ENCODE measurements around the gene ASIC4.

Gene ASIC4

DNA sequence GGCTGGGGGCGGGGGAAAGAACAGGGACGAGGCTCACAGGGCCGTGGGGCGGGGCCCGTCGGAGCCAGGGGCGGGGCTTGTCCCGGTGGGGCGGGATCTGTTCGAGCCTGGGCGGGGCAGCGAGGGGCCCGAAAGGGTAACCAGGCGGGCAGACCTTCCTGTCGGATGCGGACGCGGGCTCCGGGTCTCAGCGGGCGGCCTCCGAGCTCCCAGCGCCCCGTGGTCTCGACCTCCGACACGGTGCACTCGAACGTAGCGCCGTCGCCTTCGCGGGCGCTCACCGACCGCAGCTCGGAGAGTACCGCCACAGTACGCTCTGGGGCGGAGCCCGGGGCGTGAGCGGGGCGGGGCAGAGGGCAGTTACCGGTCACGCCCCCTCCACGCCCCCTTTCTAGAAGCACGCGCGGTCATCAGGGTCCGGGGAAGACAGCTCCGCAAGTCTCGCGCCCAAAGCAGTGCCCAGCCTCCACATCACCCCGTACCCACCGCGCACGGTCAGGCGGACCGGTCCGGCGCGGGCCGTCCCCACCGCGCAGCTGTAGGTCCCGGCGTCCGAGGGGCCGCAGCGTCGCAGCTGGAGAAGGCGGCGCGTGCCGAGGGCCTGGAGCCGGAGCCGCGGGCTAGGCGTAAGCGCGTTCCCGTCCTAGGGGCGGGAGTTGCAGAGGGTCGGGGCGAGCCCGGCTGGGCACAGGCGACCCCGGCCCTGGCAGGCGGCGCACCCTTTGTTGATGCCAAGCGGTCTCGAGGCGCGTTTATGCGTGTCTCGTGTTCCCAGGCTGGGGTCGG lies 38.3 kb downstream of the ASIC4 start:
- DNase-seq (ENCODE audit: low read depth in 2 of 2), result peak in 1 of 2 experiments; percentile 42

DNA sequence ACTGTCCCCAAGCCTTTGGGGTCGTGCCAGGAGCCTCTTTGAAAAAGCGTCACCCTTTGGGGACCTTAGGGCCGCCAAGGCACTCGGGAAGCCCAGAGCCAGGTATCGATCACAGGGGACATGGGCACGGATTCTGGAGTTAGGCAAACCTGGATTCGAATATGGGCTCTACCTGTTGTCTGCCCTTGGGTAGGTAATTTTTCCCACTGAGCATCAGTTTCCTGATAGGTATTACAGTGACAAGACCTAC lies 38.8 kb downstream of the ASIC4 start:
- no peak for DNase-seq (ENCODE audit: low read depth in 2 of 2)

DNA sequence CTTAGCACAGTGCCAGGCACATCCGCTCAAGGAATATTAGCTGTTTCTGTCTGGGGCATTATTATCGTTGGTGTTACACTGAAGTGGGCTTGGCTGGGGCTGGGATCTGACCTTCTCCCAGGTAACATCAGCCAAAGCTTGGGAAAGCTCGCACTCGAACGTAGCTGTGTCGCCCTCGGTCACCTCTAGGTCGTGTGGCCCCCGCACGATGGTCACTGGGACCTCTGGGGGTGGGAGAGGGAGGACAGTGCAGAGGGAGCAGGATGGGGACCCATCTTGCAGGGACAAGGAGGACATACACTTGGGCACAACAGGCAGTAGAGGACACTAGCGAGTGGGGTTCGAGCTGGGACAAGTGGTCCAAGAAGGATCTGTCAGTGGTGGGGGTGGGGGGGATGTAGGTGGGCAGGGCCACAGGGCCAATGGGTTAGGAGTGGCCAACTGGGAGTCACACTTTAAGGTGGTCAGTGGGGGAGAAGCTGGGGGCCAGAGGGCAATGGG lies 39.2 kb downstream of the ASIC4 start:
- DNase-seq (ENCODE audit: low read depth in 2 of 2), result no peak

DNA sequence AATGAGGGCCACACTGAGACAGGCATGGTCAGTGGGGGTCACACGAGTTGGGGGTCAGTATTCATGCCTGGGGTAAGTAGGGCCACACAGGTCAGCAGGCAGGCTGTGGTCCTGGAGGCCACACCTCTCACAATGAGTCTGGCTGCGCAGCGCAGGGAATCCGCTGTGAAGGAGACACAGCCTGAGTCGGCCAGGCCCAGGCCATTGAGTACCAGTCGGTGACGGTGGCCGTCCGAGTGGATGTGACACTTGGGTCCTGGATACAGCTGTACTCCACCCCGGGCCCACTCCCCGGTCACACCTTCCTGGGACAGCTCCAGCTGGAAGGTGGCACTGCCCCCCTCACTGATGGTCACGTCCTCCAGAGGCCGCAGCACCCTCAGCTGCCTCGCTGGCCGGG lies 40.1 kb downstream of the ASIC4 start:
- DNase-seq (ENCODE audit: low read depth in 2 of 2), result no peak

DNA sequence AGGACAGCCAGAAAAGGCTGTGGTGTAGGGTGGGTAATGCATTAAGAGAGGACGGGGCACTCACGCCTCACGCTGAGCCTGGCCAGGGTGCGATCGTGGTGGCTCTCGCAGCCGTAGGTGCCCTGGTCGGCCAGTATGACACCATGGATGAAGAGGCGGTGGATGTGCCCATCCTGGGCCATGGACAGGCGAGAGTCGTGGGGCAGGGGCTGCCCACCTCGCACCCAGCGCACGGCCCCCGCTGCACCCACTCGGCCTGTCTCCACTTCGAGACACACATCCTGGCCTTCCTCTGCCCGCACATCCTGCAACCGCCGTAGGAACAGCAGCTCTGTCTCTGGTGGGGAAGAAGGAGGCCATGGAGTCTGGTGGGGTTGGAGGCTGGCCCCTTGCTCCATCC lies 41.7 kb downstream of the ASIC4 start:
- no peak for DNase-seq (ENCODE audit: low read depth in 2 of 2)

DNA sequence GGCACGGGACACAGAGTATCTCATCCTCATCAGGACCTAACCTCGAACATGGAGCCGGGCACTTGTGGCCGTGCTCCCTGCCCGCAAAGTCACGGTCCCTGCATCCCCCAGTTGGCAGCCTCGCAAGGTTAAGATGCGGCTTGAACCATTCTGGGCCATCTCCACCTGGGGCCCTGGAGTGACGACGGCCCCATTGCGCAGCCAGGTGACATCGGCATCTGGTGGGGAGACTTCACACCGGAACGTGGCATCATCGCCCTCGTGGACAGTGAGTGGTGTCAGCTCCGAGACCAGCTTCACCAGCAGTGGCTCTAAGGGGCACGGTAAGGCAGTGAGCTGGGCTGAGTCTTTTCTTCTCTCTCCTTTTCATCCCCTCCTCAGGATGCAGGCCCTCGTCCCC lies 42.1 kb downstream of the ASIC4 start:
- DNase-seq (ENCODE audit: low read depth in 2 of 2), result no peak

DNA sequence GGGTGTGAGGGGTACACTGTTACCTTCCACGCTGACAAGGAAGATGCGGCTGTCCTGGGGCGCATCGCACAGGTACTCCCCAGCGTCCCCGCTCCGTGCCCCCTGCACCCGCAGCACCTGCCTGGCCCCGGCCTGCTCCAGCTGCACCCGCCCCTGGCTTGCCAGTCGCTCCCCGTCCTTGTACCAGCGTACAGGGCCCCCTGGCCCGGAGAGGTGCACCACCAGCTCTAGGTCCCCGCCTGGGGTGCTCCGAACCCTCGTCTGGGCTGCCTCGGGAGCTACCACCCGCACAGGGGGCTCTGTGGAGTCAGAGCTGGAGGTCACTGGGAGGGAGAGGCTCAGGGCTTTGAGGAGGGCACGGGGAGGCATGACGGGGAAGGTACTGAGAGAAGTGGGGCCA lies 43.0 kb downstream of the ASIC4 start:
- DNase-seq (ENCODE audit: low read depth in 2 of 2), result no peak

DNA sequence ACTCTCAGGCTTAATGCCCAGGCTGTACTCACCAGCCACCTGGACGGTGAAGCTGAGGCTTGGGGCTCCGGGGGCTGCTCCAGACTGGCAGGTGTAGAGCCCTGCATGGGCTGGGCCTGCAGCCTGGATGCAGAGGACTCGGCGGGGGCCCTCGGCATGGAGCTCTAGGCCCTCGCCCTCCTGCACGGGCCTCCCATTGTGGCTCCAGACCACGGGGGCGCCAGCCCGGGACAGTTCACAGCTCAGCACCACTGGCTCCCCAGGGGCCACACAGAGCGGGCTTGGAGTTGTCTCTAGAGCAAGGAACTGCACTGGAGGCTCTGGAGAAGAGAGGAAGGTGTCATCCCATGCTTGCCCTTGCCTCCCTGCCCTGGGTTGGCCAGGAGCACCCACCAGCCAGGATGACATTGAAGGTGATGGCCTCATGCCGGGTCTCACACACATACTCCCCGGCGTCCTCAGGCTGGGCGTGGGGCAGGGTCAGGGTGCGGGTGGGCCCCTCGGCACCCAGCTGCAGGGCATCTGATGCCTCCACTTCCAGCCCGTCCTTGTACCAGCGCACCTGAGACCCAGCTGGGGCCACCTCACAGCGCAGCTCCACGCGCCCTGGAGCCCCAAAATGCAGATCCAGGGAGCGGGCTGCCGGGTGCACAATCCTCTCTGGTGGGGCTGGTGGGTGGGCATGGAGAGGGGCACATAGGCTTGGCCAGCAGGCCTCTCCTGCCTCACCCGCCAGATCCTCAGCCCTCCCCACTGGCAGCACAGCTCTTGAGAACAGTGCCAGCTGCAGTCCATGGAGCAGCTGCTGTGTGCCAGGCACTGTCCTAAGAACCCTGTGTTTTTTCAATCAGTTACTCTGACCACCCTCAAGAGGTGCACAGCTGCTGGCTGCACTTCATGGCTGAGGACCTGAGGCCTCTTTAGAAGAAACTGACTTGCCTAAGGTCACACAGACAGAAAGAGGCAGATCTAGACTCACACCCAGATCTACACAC lies 43.8 kb downstream of the ASIC4 start:
- no peak for DNase-seq (ENCODE audit: low read depth in 2 of 2)

DNA sequence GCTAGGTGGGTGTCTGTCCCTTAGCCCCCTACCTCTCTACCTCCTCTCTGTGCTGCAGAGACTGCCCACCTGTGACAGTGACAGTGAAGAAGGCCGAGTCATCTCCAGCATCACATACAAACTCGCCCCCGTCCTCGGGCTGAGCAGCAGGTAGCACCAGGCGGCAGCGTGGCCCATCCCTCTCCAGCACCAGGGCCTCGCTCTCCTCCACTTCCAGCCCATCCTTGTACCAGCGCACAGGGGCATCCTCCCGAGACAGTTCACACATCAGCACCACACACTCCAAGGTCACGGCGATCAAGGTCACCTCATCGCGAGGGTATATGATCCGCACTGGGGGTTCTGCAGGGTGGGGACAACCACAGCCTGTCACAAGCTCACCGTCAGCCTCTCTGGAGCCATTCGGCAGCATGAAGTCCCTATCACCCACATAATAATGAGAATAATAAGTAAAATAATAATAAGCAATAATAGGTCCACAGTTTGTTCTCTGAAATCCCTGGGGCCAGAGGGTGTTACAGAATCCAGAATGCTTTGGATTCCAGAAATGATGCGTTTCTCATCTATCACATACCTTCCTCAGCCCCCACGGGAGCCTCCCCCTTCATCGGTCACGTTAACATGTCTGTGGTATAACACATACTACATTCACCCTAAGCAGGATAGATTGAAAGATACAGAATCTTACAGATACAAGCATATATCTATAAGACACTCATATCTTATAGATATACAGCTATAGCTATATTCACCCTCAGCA lies 45.1 kb downstream of the ASIC4 start:
- no peak for DNase-seq (ENCODE audit: low read depth in 2 of 2)

DNA sequence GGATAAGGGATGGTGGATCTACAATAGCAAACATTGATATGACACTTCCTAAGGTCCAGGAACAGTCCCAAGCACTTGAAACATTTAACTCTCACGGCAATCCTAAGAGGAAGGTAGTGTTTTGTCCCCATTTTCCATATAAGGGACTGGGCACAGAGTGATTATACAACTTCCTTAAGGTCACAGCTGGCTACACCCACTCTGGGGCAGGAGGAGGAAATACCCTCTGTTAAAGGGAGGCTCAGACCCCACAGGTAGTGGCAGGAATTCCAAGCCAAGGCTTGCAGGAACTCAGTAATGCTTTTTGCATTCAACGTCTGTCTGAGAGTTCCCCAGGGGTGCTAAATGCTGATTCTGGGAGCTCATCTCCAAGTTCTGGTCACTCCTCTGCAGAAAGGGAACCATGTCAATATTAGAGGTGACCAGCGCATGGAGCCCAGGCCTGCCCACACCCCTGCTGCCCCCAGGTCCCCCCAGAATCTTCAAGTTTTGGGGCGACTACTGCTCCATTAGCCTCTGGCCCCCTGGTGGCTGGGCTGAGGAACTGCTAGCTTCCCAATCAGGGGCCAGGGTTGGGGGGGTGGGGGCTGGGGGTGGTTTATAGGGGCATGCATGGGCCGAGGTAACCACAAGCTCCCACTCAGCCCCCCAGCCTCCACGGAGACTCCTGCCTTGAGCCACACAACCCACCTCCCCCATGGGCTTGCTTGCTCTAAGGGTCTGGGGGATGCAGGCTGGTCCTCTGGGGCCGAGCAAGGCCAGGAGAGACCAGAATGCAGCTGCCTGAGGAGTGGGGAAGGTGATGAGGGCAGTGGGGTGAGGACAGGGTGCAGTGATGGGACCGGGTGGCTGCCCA lies 46.0 kb downstream of the ASIC4 start:
- no peak for DNase-seq (ENCODE audit: low read depth in 2 of 2)

DNA sequence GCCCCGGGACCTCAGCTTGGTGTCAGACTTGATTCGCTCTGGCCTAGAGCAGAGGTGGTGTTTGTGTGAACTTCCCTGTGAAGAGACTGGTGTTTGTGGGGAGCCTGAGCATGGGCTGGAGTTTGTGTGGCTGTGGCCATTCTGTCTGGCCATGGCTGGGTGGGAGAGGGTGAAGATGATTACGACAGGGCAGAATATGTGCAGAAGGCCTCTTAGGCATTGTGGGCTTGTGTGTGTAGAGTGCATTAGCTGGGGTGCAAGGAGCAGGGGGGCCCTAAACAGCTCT lies 46.6 kb downstream of the ASIC4 start:
- DNase-seq (ENCODE audit: low read depth in 2 of 2), result no peak

DNA sequence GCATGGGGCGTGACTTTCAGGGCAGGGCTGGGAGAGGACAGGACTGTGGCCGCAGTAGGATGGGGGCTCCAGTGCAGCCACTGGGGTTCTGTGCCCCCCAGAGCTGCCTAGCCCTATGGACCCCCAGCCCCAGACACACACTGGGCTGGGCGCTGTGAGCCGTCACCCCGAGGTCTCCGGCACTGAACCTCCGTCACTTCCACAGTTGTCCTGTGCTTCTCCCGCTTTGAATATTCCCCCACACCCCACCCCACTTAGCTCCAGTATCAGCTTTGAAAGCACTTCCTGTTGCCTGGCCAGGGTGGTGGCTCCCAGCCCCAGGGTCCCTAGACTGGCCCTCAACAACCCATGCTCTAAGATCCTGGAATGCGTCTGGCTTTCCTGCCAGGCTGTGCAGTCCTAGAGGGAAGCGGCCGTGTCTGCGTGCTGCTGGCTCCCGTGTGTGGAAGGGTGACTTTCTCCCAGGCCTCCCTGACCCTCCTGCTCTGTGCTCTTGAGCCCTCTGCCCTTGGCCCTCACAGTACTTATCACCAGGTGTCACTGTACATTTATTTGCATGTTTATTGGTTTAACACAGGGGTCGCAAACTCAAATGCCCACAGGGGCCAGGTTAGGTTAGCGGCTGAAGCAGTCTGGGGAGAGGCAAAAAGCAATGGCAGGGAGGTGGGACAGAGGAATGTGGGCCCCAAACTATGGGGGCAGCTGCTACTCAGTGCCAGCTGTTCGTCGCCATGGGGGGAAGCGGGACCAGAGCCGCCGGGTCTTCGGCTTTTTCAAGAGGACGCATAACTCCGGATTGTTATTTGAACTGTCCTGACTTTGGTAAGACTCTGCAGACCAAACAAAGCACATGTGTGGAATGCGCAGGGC lies 47.1 kb downstream of the ASIC4 start:
- DNase-seq (ENCODE audit: low read depth in 2 of 2), result no peak

DNA sequence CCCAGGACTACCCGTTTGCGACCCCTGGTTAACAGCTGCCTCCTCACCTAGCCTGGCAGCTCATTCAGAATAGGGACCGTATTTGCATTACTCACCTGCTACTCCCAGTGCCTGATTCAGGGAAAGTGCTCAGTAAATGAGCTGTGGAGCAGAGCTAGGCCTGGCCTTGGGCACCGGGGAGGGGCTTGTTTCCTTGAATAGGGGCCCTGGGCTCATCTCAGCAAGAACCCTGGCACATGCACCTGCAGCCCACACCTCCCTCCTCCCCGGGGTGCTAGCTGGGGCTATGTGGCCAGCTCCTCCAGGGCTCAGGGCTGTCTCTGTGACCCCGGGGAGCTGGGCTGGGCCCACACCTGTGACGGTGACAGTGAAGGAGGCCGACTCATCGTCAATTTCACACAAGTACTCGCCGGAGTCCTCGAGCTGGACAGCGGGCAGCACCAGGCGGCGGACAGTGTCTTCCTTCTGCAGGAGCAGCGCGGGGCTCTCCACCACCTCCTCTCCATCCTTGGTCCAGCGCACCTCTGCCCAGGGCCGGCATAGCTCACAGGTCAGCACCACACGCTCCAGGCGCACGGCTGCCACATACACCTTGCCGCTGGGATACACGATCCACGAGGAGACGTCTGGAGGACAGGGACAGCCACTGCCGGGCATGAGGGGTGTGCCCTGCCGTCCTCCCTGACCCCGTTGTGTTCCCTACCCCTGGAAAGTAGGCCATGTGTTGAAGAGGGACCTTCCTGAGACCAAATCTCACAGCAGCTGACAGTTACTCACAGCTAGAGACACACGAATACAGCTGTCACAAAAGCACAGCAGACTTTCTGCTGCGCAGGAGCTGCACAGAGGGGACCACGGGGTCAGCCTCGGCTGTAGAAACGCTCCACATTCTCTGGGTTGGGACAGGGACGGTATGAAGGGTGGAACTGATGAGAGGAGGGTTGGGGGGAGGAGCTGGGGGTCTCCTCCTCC lies 48.1 kb downstream of the ASIC4 start:
- no peak for DNase-seq (ENCODE audit: low read depth in 2 of 2)

DNA sequence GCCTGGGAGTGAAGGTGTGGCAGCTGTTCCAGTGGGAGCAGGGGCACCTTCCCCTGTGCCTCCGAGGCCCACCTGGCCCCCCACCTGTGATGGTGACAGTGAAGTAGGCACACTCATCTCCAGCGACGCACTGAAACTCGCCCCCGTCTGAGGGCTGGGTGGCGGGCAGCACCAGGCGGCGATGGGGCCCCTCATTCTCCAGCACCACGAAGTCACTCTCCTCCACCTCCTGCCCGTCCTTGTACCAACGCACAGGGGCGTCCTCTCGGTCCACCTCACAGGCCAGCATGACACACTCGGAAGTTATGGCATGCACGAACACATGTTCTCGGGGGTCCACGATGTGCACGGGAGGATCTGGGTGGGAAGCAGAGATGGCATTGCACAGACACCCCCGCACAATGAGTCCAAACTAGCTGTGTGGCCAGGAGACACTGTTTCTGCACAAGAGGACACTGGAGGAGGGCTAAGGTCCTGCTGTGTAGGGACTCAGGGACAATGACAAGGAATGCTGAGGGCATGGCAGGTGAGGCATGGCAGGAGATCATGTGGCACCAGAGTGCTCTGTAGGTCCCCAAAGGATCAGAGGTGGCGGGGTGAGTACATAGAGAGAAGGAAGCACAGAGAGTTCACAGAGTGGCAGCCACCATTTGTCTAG lies 49.1 kb downstream of the ASIC4 start:
- no peak for DNase-seq (ENCODE audit: low read depth in 2 of 2)

DNA sequence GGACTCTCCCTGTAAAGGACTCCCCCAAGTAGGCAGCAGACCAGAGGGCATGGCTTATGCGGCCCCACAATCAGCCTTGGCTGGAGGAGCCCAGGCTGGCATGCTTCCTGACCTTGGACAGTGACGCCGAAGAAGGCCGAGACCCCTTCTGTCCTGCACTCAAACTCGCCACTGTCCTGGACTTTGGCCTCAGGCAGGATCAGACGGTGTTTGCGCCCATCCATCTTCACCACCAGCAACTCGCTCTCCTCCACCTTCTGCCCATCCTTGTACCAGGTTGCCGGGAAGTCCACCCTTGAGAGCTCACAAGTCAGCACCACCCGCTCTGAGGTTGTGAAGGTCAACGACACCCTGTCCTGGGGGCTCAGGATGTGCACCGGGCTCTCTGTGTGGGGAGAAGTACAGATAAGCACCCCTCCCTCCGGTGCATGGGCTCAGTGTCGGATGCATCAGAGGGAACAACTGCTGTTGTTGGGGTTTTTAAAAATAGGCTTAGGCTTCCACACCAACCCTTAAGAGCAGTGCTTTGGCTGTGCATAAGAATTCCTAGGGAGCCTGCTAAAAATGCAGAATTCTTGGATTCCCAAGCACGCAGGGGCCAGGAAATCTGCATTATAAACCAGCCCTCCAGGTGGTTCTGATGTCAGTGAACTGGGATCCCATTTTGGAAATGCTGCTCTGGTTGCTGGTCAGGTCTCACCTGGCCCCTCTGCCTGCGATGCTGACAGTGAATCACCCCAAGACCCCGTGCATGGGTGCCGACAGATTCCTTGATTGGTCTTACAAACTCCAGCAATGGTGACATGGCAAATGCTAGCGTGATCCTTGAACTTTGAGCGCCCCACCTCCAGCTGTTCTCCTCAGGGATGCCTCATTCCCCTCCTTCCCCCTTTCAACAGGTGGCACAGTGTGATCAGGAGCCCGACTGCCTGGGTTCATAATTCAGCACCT lies 51.1 kb downstream of the ASIC4 start:
- DNase-seq (ENCODE audit: low read depth in 2 of 2), result no peak

DNA sequence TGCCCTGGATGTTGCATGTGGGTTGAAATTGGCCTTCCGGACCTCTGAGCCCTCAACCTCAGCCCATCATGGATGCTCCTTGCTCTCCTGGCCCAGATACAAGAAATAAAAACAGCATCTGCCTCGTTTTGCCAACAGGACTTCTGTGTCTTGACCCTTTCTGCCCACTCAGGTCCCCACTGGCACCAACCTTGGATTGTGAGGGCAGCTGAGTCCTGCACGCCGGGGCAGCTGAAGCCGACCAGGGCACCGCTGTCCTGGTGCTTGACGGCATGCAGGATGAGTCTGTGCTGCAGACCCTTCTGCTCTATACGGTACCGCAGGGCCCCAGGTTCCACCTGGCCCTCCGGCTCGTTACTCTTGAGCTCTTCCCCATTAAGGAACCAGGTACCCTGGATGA lies 52.4 kb downstream of the ASIC4 start:
- no peak for DNase-seq (ENCODE audit: low read depth in 2 of 2)

DNA sequence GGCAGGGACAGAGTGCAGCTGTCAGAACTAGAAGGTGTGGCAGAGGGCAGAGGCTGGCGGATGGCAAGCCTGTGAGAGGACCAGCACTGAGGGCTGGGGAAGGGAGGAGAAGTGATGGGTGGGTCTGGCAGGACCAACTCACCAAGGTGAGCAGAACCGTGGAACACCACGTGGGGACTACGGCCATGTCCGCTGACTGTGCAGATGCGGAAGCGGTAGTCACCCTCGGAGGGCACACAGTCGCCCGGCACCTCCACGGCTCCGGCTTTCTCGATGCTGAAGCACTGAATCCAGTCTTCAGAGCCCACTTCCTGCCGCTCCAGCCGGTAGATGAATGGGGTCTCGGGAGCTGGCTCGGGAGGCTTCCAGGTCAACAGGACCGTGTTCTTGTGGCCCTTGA lies 52.8 kb downstream of the ASIC4 start:
- DNase-seq (ENCODE audit: low read depth in 2 of 2), result no peak
